ENCODE measurements around the gene PAMR1.

DNA sequence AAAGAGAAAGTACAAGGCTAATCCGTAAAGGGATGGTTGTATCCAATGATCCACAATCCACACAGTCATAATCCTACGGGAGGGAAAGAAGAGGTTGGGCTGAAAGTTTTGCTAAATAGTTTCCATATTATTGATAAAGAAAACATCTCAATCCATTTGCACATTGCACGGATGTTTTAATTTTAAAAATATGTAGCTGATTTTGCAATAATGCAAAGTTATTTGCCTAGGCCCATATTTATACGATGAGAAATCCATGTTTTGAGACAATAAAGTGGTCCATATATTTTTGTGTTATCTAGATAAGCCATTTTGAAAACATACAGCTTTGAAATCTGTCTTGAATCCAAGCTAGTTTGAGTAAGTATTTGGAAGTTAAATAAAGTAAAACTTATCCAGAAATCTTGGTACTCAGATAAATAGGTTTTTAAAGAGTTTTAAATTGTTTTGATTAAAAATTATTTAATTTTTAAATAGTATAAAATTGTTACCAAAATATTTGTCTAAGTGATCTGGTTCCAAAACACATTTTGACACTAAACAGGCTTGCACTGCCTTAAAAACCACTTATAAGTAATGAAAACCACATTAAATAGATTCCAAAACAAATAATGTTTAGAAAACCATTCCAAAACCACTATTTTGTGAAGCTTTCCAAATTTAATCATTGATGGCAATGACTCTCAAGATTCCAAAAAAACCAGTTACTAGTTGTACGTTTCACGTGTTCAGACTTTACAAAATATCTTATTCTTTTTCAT lies 38.2 kb upstream of the PAMR1 start:
- TF ChIP-seq POLR2AphosphoS5 (IDR thresholded peaks at IDR 0.05; ENCODE audit: low read depth, low read length) (no peak), TAF1 (IDR thresholded peaks at IDR 0.05; ENCODE audit: borderline replicate concordance, insufficient read depth, low read length) (no peak), FOXP2 (optimal IDR thresholded peaks at IDR 0.05; ENCODE audit: borderline replicate concordance, extremely low read depth, extremely low read length, insufficient read depth) (no peak), SIN3A (IDR thresholded peaks at IDR 0.05; ENCODE audit: borderline replicate concordance, insufficient read depth, low read length) (no peak)
- TF ChIP-seq, protein P1, sequence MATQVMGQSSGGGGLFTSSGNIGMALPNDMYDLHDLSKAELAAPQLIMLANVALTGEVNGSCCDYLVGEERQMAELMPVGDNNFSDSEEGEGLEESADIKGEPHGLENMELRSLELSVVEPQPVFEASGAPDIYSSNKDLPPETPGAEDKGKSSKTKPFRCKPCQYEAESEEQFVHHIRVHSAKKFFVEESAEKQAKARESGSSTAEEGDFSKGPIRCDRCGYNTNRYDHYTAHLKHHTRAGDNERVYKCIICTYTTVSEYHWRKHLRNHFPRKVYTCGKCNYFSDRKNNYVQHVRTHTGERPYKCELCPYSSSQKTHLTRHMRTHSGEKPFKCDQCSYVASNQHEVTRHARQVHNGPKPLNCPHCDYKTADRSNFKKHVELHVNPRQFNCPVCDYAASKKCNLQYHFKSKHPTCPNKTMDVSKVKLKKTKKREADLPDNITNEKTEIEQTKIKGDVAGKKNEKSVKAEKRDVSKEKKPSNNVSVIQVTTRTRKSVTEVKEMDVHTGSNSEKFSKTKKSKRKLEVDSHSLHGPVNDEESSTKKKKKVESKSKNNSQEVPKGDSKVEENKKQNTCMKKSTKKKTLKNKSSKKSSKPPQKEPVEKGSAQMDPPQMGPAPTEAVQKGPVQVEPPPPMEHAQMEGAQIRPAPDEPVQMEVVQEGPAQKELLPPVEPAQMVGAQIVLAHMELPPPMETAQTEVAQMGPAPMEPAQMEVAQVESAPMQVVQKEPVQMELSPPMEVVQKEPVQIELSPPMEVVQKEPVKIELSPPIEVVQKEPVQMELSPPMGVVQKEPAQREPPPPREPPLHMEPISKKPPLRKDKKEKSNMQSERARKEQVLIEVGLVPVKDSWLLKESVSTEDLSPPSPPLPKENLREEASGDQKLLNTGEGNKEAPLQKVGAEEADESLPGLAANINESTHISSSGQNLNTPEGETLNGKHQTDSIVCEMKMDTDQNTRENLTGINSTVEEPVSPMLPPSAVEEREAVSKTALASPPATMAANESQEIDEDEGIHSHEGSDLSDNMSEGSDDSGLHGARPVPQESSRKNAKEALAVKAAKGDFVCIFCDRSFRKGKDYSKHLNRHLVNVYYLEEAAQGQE (IDR thresholded peaks at IDR 0.05; ENCODE audit: insufficient read depth in 1 of 2, low read depth in 2 of 2, low read length in 2 of 2) = no peak

Measured in PFSK-1 (cell line).